Amygdala (tissue), 56 donors: Measurements from ENCODE around the gene BRME1.

Experiments
- DNase-seq, 56 donors: peaks; one replicate each; lab custom pipeline; 2025; lab: John Stamatoyannopoulos, UW

BRME1 gene

GRCh38 chr19:13905634-13906520, at the start of gene BRME1, which contains the start of gene CC2D1A:
Gene BRME1, minus strand, starts transcription at chr19:13906117. Its CDS starts 1,225 bp downstream, at chr19:13904892.
Gene CC2D1A, plus strand, starts transcription at chr19:13906201. Its CDS starts 241 bp downstream, at chr19:13906442.
- DNase-seq: peak in 55 of 56 donors; percentile 14 to 95 (median 82)

- no peak for DNase-seq
Observed at GRCh38 chr19:13954185-13954584, 48.3 kb upstream of the BRME1 start.

GRCh38 chr19:13952931-13953531, 47.1 kb upstream of the BRME1 start:
- peak in 4 of 56 donors; percentile 22 to 36 (median 24) for DNase-seq

- peak; percentile 83 to 100 (median 99) for DNase-seq
Observed at GRCh38 chr19:13952154-13952930, 46.4 kb upstream of the BRME1 start, which contains the start of gene DCAF15. Gene DCAF15, plus strand, starts transcription at chr19:13952509. Its CDS starts 4 bp downstream, at chr19:13952513.

- no peak for DNase-seq
Observed at GRCh38 chr19:13951799-13952153, 45.9 kb upstream of the BRME1 start.

- DNase-seq: no peak
Observed at GRCh38 chr19:13951043-13951442, 45.1 kb upstream of the BRME1 start.

- DNase-seq: no peak
Observed at GRCh38 chr19:13946414-13946813, 40.5 kb upstream of the BRME1 start.

- no peak for DNase-seq
Observed at GRCh38 chr19:13942023-13942684, 36.2 kb upstream of the BRME1 start.

GRCh38 chr19:13938301-13939064, 32.6 kb upstream of the BRME1 start, which contains the start of gene PODNL1:
Gene PODNL1, minus strand, starts transcription at chr19:13938417. Its CDS starts 236 bp downstream, at chr19:13938181.
- DNase-seq: peak in 1 of 56 donors; percentile 7

GRCh38 chr19:13937479-13938300, 31.8 kb upstream of the BRME1 start:
- DNase-seq: peak in 1 of 56 donors; percentile 30

- peak in 1 of 56 donors; percentile 14 for DNase-seq
Observed at GRCh38 chr19:13935765-13936510, 30.0 kb upstream of the BRME1 start.

GRCh38 chr19:13934785-13935109, 28.8 kb upstream of the BRME1 start:
- DNase-seq: no peak

GRCh38 chr19:13932911-13933393, 27.0 kb upstream of the BRME1 start:
- DNase-seq: no peak

GRCh38 chr19:13932149-13932637, 26.3 kb upstream of the BRME1 start:
- DNase-seq: no peak

- no peak for DNase-seq
Observed at GRCh38 chr19:13931391-13932148, 25.7 kb upstream of the BRME1 start.

GRCh38 chr19:13930402-13930801, 24.5 kb upstream of the BRME1 start:
- no peak for DNase-seq

GRCh38 chr19:13929956-13930355, 24.0 kb upstream of the BRME1 start:
- DNase-seq: no peak
